Sigmoid colon (tissue), 7 donors: ENCODE results near the gene CACNG4. TPM values are rescaled to one million over a fixed set of nuclear protein-coding genes. Genes with fewer than 3 reads are reported as not detected.

Source experiments
- DNase-seq: peaks from one replicate; pipeline ENCODE4 v3.0.0-alpha.2; 2019
- H3K27ac ChIP-seq, 4 donors: fragments of 200-600 bp; sonication (generic); one replicate each; pipeline ENCODE4 v1.5.1; 2016 to 2019; ENCODE audit warnings: mild to moderate bottlenecking in 1 of 4
- H3K27me3 ChIP-seq, 3 donors: fragments of 200-600 bp; sonication (generic); one replicate each; pipeline ENCODE4 v1.5.1; 2019; ENCODE audit warnings: mild to moderate bottlenecking in 1 of 3
- H3K36me3 ChIP-seq, 4 donors: fragments of 200-600 bp; sonication (generic); one replicate each; pipeline ENCODE4 v1.5.1; 2016 to 2019
- H3K4me1 ChIP-seq, 4 donors: fragments of 200-600 bp; sonication (generic); one replicate each; pipeline ENCODE4 v1.5.1; 2017 to 2019
- H3K4me3 ChIP-seq, 4 donors: fragments of 200-600 bp; sonication (generic); one replicate each; pipeline ENCODE4 v1.5.1; 2017 to 2019; ENCODE audit warnings: mild to moderate bottlenecking in 2 of 4, moderate library complexity in 1 of 4
- H3K9me3 ChIP-seq, 4 donors: fragments of 200-600 bp in 3 of 4; sonication (generic) in 3 of 4; one replicate each; pipeline versions ENCODE4 v1.5.1 to v1.6.1; 2013 to 2019
- EP300 ChIP-seq, 4 donors: sonication (generic); formaldehyde crosslinking; IDR thresholded peaks; one replicate each; pipeline ENCODE4 v1.6.1; 2017; ENCODE audit warnings: antibody characterized with exemption in 4 of 4
- POLR2A ChIP-seq, 2 donors: fragments of 450-650 bp; IDR thresholded peaks; one replicate each; pipeline ENCODE4 v1.6.1; 2016; ENCODE audit warnings: antibody characterized with exemption in 2 of 2, mild to moderate bottlenecking in 2 of 2, moderate library complexity in 2 of 2
- POLR2AphosphoS5 ChIP-seq, 4 donors: sonication (generic); formaldehyde crosslinking; IDR thresholded peaks; one replicate each; pipeline ENCODE4 v1.6.1; 2017; ENCODE audit warnings: antibody characterized with exemption in 4 of 4
- WGBS, 2 donors: extraction: QIAGEN DNeasy Blood & Tissue Kit; methylation state at CpG; one replicate each; pipeline ENCODE4 v1.1.7; 2013; 5-methylcytosine and 5-hydroxymethylcytosine counted together
- intact Hi-C: fragments of 100-400 bp; cut with DNase I; formaldehyde crosslinking; loops from one replicate; pipeline ENCODE4 v1.15.1; 2023
- polyA plus RNA-seq, 3 donors: library from polyadenylated mRNA; stranded (reverse); fragments of 200-250 nt; gene quantifications; one replicate each; pipeline ENCODE4 v1.2.3, GENCODE V29; 2013
- total RNA-seq, 4 donors: library from RNA; depleted of rRNA; stranded (reverse); fragments of >200 nt; gene quantifications; one replicate each; pipeline ENCODE4 v1.1.0, GENCODE V29; 2016
- TF ChIP-seq, protein P1 (sequence below), 4 experiments: fragments of 450-650 bp in 3 of 4; fragments of 200-600 bp in 1 of 4; IDR thresholded peaks; one replicate each; pipeline ENCODE4 v1.5.1; 2016 to 2019; ENCODE audit warnings: antibody characterized with exemption in 4 of 4, mild to moderate bottlenecking in 3 of 4, moderate library complexity in 2 of 4
- donor health status: healthy with polysubstance abuse.
- donor health status: Bipolar disorder and iron deficiency.
- donor health status: healthy.

The CACNG4 gene
- total and polyA plus RNA-seq, 7 donors = under 0.01 to 0.83 (median 0.29) TPM; not detected in 1

DNA sequence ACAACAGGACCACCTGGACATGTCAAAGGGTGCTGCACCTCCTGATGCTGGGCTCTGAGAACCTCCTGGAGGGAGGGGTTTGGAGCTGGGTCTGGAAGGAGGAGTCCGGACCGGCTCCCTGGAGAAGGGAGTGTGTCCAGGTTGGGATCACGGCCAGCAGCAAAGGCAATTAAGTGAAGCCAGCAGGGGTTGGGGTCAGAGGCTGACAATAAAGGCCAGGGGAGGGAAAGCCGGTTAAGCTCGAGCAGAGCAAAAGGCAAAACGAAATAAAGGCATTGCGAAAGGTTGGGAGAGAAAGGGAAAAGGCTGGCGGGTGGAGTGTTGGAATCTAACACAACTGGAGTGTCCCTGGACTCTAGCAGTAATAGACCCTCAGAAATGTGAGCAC, 992 bp upstream of the CACNG4 start:
- DNase-seq = no peak
- Histone ChIP-seq H3K36me3 (no peaks in the 10 kb centered on the region), H3K27me3 (peaks cover 18 to 41% (median 35%) of the 10 kb centered on the region in 3 donors), H3K27ac (no peak overlapping the region), H3K4me3 (no peak overlapping the region), H3K9me3 (no peaks in the 10 kb centered on the region), H3K4me1 (peaks cover 0 to 26% (median 20%) of the 10 kb centered on the region in 4 donors)
- intact Hi-C loops = no loop called here
- 7 to 25% methylated on average over 8 of the region's 8 CpGs for WGBS, 2 donors
- TF ChIP-seq, protein P1, sequence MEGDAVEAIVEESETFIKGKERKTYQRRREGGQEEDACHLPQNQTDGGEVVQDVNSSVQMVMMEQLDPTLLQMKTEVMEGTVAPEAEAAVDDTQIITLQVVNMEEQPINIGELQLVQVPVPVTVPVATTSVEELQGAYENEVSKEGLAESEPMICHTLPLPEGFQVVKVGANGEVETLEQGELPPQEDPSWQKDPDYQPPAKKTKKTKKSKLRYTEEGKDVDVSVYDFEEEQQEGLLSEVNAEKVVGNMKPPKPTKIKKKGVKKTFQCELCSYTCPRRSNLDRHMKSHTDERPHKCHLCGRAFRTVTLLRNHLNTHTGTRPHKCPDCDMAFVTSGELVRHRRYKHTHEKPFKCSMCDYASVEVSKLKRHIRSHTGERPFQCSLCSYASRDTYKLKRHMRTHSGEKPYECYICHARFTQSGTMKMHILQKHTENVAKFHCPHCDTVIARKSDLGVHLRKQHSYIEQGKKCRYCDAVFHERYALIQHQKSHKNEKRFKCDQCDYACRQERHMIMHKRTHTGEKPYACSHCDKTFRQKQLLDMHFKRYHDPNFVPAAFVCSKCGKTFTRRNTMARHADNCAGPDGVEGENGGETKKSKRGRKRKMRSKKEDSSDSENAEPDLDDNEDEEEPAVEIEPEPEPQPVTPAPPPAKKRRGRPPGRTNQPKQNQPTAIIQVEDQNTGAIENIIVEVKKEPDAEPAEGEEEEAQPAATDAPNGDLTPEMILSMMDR (IDR thresholded peaks at IDR 0.05) = no peak
- TF ChIP-seq EP300 (IDR thresholded peaks at IDR 0.05) = no peak
- TF ChIP-seq POLR2A (IDR thresholded peaks at IDR 0.05) = no peak
- no peak for TF ChIP-seq POLR2AphosphoS5 (IDR thresholded peaks at IDR 0.05)

DNA sequence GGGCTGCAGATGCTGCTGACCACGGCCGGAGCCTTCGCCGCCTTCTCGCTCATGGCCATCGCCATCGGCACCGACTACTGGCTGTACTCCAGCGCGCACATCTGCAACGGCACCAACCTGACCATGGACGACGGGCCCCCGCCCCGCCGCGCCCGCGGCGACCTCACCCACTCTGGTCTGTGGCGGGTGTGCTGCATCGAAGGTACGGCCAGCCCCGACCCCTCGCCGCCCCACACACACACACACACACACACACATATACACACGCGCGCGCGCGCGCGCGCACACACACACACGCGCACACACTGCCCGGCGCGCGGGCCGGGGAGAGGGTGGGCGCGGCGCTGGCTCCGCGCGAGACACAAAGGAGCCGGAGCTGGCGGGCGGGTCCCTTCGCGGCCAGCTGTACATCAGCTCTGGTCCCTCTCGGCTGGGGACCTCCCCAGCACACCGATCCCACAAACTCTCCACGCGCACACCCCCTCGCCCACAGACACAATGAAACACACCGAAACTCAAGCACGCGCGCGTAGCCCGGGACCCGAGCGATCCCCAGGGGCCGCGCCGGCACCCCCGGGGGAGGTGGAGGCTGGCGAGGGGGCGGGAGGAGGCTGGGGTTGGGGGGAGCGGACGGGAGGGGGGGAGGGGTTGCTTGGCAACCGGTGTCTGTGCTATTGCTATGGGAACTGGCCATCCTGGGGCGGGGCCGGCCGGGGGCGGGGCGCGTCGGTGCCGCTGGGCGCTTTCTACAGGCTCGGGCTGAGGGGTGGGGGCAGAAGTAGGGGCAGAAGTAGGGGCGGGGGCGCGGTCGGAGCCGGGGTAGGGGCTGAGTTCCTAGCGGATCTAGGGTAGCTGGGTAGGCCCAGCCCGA, 658 bp downstream of the CACNG4 start:
- TF ChIP-seq, protein P1 (IDR thresholded peaks at IDR 0.05) = no peak
- no peak for TF ChIP-seq POLR2AphosphoS5 (IDR thresholded peaks at IDR 0.05)
- no peak for TF ChIP-seq POLR2A (IDR thresholded peaks at IDR 0.05)
- no peak for TF ChIP-seq EP300 (IDR thresholded peaks at IDR 0.05)
- H3K9me3 ChIP-seq = no peaks in the 10 kb centered on the region
- H3K4me1 ChIP-seq = peaks cover 0 to 23% (median 18%) of the 10 kb centered on the region in 4 donors
- WGBS, 2 donors = 1 to 2% methylated on average over 92 of the region's 92 CpGs
- H3K27ac ChIP-seq = peak overlapping the region in 1 of 4 donors; percentile 34
- peaks cover 18 to 55% (median 47%) of the 10 kb centered on the region in 3 donors for H3K27me3 ChIP-seq
- DNase-seq = no peak
- no peaks in the 10 kb centered on the region for H3K36me3 ChIP-seq
- intact Hi-C loops = no loop called here
- peak overlapping the region; percentile 7 to 58 (median 50) for H3K4me3 ChIP-seq

DNA sequence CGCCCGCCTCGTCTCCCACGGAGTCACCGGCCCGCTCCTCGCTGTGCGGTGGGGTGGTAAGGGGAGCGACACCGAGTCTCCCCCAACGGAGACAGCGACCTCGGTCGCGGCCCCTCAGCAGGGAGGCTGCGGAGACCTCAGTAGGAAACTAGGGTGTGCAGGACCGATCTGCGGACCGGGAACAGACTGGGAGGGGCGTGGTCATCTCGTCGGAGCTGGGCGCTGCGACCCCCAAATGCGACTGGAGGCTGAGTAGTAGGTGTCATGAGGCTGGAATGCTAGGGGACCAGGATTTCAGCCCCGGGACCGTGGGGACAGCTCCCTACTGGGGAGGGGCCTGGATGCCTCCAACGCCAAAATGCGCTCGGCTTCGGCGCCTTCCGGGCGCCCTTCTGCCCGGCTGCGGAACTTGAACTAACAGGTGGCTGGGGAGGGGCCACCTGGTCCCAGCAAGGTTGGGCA, 1.3 kb downstream of the CACNG4 start:
- no peak for DNase-seq
- no peak for TF ChIP-seq POLR2AphosphoS5 (IDR thresholded peaks at IDR 0.05)
- TF ChIP-seq, protein P1 (IDR thresholded peaks at IDR 0.05) = no peak
- no peak for TF ChIP-seq EP300 (IDR thresholded peaks at IDR 0.05)
- TF ChIP-seq POLR2A (IDR thresholded peaks at IDR 0.05) = no peak
- Histone ChIP-seq H3K36me3 (no peaks in the 10 kb centered on the region), H3K4me1 (peaks cover 0 to 23% (median 18%) of the 10 kb centered on the region in 4 donors), H3K27ac (peak overlapping the region in 1 of 4 donors; percentile 34), H3K27me3 (peaks cover 18 to 55% (median 47%) of the 10 kb centered on the region in 3 donors), H3K9me3 (no peaks in the 10 kb centered on the region), H3K4me3 (peak overlapping the region in 3 of 4 donors; percentile 44 to 58 (median 56))
- WGBS, 2 donors = 1 to 2% methylated on average over 36 of the region's 36 CpGs
- intact Hi-C loops = no loop called here

DNA sequence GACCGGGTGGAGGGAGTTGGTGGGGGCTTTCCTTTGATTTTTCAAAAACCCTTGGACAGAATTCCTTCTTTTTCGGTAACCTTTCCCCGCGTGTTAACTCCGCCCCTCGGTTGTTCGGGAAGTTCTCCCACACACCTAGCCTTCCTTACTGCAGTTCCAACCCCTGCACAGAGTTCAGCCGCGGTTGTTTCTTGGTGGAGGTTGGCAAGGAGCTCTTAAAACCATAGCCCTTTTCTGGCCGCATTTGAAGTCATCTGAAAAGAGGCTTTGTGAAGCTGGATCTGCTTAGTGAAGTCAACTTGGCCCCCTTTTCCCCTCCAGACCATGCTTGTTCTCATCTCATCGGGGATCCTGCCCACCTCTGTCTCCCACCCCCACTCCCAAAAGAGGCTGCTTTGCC, 1.8 kb downstream of the CACNG4 start:
- DNase-seq = no peak
- intact Hi-C loops = no loop called here
- H3K27me3 ChIP-seq = peaks cover 18 to 55% (median 47%) of the 10 kb centered on the region in 3 donors

More for the DNA sequence above, 1.8 kb downstream of the CACNG4 start:
- Histone ChIP-seq H3K27ac (no peak overlapping the region), H3K4me3 (peak overlapping the region in 3 of 4 donors; percentile 44 to 58 (median 56)), H3K9me3 (no peaks in the 10 kb centered on the region), H3K4me1 (peaks cover 0 to 23% (median 18%) of the 10 kb centered on the region in 4 donors), H3K36me3 (no peaks in the 10 kb centered on the region)
- 11 to 14% methylated on average over 11 of the region's 11 CpGs for WGBS, 2 donors
- no peak for TF ChIP-seq POLR2AphosphoS5 (IDR thresholded peaks at IDR 0.05)
- no peak for TF ChIP-seq POLR2A (IDR thresholded peaks at IDR 0.05)
- TF ChIP-seq, protein P1 (IDR thresholded peaks at IDR 0.05) = no peak
